ENCODE data around the gene B3GALT5. TPM values are rescaled to one million over a fixed set of nuclear protein-coding genes. Genes with fewer than 3 reads are reported as not detected.

B3GALT5 gene
- total and polyA plus RNA-seq, 2 donors (not counting 1 experiment from before 2014, with no cell fraction given), result not detected

- H3K27ac Mint-ChIP-seq, result no peak overlapping the region
- intact Hi-C loops (cut with micrococcal nuclease), result no loop called here
- Histone ChIP-seq H3K79me2 (ENCODE audit: control insufficient read depth, insufficient read depth, low read length) (no peaks in the 10 kb centered on the region), H3K27me3 (replicated peaks in 1 of 4; ENCODE audit: control extremely low read depth in 1 of 4, control insufficient read depth in 3 of 4, insufficient read depth in 4 of 4, low read length in 3 of 4) (peaks cover 0 to 2% (median 0%) of the 10 kb centered on the region in 4 experiments), H3K9ac (ENCODE audit: low read length) (no peak overlapping the region), H3K27ac (ENCODE audit: low read length in 2 of 2) (no peak overlapping the region), H3K36me3 (replicated peaks in 1 of 2; ENCODE audit: control extremely low read depth in 1 of 2, control insufficient read depth in 1 of 2, extremely low read depth in 1 of 2, insufficient read depth in 2 of 2, low read length in 1 of 2) (no peaks in the 10 kb centered on the region), H3K4me2 (replicated peaks; ENCODE audit: low read depth, low read length, poor library complexity, severe bottlenecking) (no peak overlapping the region), H4K20me1 (ENCODE audit: control insufficient read depth, insufficient read depth, low read length, poor library complexity, severe bottlenecking) (no peaks in the 10 kb centered on the region), H2AFZ (ENCODE audit: insufficient read depth, low read depth, low read length, poor library complexity, severe bottlenecking) (no peak overlapping the region), H3K4me1 (ENCODE audit: control insufficient read depth in 2 of 2, insufficient read depth in 2 of 2, low read length in 2 of 2) (no peaks in the 10 kb centered on the region), H3K9me3 (ENCODE audit: control extremely low read depth in 1 of 3, control insufficient read depth in 2 of 3, insufficient read depth in 1 of 3, low read length in 2 of 3) (peaks cover 0 to 29% (median 0%) of the 10 kb centered on the region in 3 donors), H3K4me3 (ENCODE audit: control extremely low read depth in 1 of 5, extremely low read depth in 1 of 5, insufficient read depth in 1 of 5, low read depth in 2 of 5, low read length in 4 of 5) (no peak overlapping the region)
- ATAC-seq (ENCODE audit: low read depth) (no peak), DNase-seq (no peak)
- H3K4me1 Mint-ChIP-seq, result no peaks in the 10 kb centered on the region
- POLR2A ChIA-PET, result no interaction called here
- CTCF ChIA-PET, result no interaction called here
- H3K4me3 Mint-ChIP-seq, result no peak overlapping the region
- H3K27me3 Mint-ChIP-seq, result peaks cover 9% of the 10 kb centered on the region
- WGBS (ENCODE audit: insufficient coverage), result 97% methylated on average over 6 of the region's 12 CpGs
- H3K9me3 Mint-ChIP-seq (ENCODE audit: insufficient read depth), result peaks cover 3% of the 10 kb centered on the region
- no peak for TF ChIP-seq CTCF (IDR thresholded peaks at IDR 0.05)
- TF ChIP-seq EZH2 (IDR thresholded peaks at IDR 0.05; ENCODE audit: borderline replicate concordance, insufficient read depth, low read depth, low read length, poor library complexity, severe bottlenecking), result no peak
Measured at GRCh38 chr21:39675590-39675989, 62.9 kb downstream of the B3GALT5 start.

GRCh38 chr21:39675993-39676661 is 63.4 kb downstream of the B3GALT5 start:
- WGBS (ENCODE audit: insufficient coverage), result 77% methylated on average over 10 of the region's 14 CpGs

More at GRCh38 chr21:39675993-39676661, 63.4 kb downstream of the B3GALT5 start:
- peaks cover 9% of the 10 kb centered on the region for H3K27me3 Mint-ChIP-seq
- H3K4me1 ChIP-seq (ENCODE audit: control insufficient read depth in 2 of 2, insufficient read depth in 2 of 2, low read length in 2 of 2), result no peaks in the 10 kb centered on the region
- no peak overlapping the region for H3K27ac ChIP-seq (ENCODE audit: low read length in 2 of 2)
- no peaks in the 10 kb centered on the region for H3K4me1 Mint-ChIP-seq
- H3K9me3 ChIP-seq (ENCODE audit: control extremely low read depth in 1 of 3, control insufficient read depth in 2 of 3, insufficient read depth in 1 of 3, low read length in 2 of 3), result peaks cover 0 to 29% (median 0%) of the 10 kb centered on the region in 3 donors
- no peak overlapping the region for H3K27ac Mint-ChIP-seq
- no peak for TF ChIP-seq EZH2 (IDR thresholded peaks at IDR 0.05; ENCODE audit: borderline replicate concordance, insufficient read depth, low read depth, low read length, poor library complexity, severe bottlenecking)
- TF ChIP-seq CTCF (IDR thresholded peaks at IDR 0.05), result no peak
- intact Hi-C loops (cut with micrococcal nuclease), result no loop called here
- H3K9me3 Mint-ChIP-seq (ENCODE audit: insufficient read depth), result peaks cover 3% of the 10 kb centered on the region
- CTCF ChIA-PET, result no interaction called here
- no peak overlapping the region for H2AFZ ChIP-seq (ENCODE audit: insufficient read depth, low read depth, low read length, poor library complexity, severe bottlenecking)
- H3K9ac ChIP-seq (ENCODE audit: low read length), result no peak overlapping the region
- DNase-seq, result no peak
- H3K4me3 ChIP-seq (ENCODE audit: control extremely low read depth in 1 of 5, extremely low read depth in 1 of 5, insufficient read depth in 1 of 5, low read depth in 2 of 5, low read length in 4 of 5), result no peak overlapping the region
- no peak overlapping the region for H3K4me2 ChIP-seq (replicated peaks; ENCODE audit: low read depth, low read length, poor library complexity, severe bottlenecking)
- no peaks in the 10 kb centered on the region for H3K79me2 ChIP-seq (ENCODE audit: control insufficient read depth, insufficient read depth, low read length)
- H3K36me3 ChIP-seq (replicated peaks in 1 of 2; ENCODE audit: control extremely low read depth in 1 of 2, control insufficient read depth in 1 of 2, extremely low read depth in 1 of 2, insufficient read depth in 2 of 2, low read length in 1 of 2), result no peaks in the 10 kb centered on the region
- H4K20me1 ChIP-seq (ENCODE audit: control insufficient read depth, insufficient read depth, low read length, poor library complexity, severe bottlenecking), result no peaks in the 10 kb centered on the region
- POLR2A ChIA-PET, result no interaction called here
- H3K27me3 ChIP-seq (replicated peaks in 1 of 4; ENCODE audit: control extremely low read depth in 1 of 4, control insufficient read depth in 3 of 4, insufficient read depth in 4 of 4, low read length in 3 of 4), result peaks cover 0 to 2% (median 0%) of the 10 kb centered on the region in 4 experiments
- no peak for ATAC-seq (ENCODE audit: low read depth)
- H3K4me3 Mint-ChIP-seq, result no peak overlapping the region

Data from B cell (primary cell).